Endothelial cell of umbilical vein (primary cell): ENCODE results near the gene ARG2. TPM values are rescaled to one million over a fixed set of nuclear protein-coding genes. Genes with fewer than 3 reads are reported as not detected.

Source experiments
- BruUV-seq: library from RNA; stranded (reverse); fragments of 400-500 nt; replicated peaks from 2 replicates; lab custom pipeline; 2021; lab: Mats Ljungman, UMichigan
- CTCF ChIA-PET: fragments of 300-600, 350-600 bp; sonication (Branson Sonifier 250); formaldehyde crosslinking; loops from one replicate; lab custom pipeline; 2021; ENCODE audit warnings: antibody characterized with exemption, inconsistent platforms; lab: Charles Lee
- POLR2A ChIA-PET: fragments of 300-600, 350-600 bp; sonication (Branson Sonifier 250); formaldehyde crosslinking; loops from one replicate; lab custom pipeline; 2021; ENCODE audit warnings: antibody characterized with exemption, inconsistent platforms; lab: Charles Lee
- DNase-seq: peaks from one replicate; pipeline ENCODE4 v3.0.0-alpha.2; 2011; ENCODE audit warnings: low read depth, low spot score
- FAIRE-seq: peaks from 2 replicates; lab custom pipeline; 2011; peaks lifted over from hg19 to GRCh38; lab: Jason Lieb, UNC
- H2AFZ ChIP-seq: 2 replicates; pipeline ENCODE4 v1.6.0; 2012; ENCODE audit warnings: low read depth, low read length, control low read depth, inconsistent platforms
- H3K27ac ChIP-seq: 2 replicates; pipeline ENCODE4 v1.5.1; 2011; ENCODE audit warnings: low read depth, mild to moderate bottlenecking, control low read depth, low read length, moderate library complexity; ENCODE audit not compliant: insufficient read depth
- H3K27me3 ChIP-seq, 2 experiments: 2 replicates each; pipeline versions ENCODE4 v1.6.0 to v1.6.1; 2011; ENCODE audit warnings: low read length in 2 of 2, mixed read lengths in 1 of 2; ENCODE audit not compliant: control insufficient read depth in 2 of 2, insufficient read depth in 2 of 2
- H3K36me3 ChIP-seq, 2 experiments: 2 replicates in 1 of 2; 3 replicates in 1 of 2; pipeline ENCODE4 v1.5.1; 2011; ENCODE audit warnings: low read length in 2 of 2, mild to moderate bottlenecking in 1 of 2, moderate library complexity in 1 of 2; ENCODE audit not compliant: control insufficient read depth in 2 of 2, insufficient read depth in 2 of 2; ENCODE audit errors: extremely low read depth in 1 of 2
- H3K4me1 ChIP-seq: 3 replicates; pipeline ENCODE4 v1.5.1; 2011; ENCODE audit warnings: mild to moderate bottlenecking, low read length; ENCODE audit not compliant: control insufficient read depth, insufficient read depth; ENCODE audit errors: extremely low read depth
- H3K4me2 ChIP-seq: 2 replicates; pipeline ENCODE4 v1.6.1; 2011; ENCODE audit warnings: low read length, control low read depth, mixed read lengths; ENCODE audit not compliant: insufficient read depth
- H3K4me3 ChIP-seq, 3 experiments: fragments of 200-600 bp in 1 of 3; sonication (generic), shearing (Covaris generic) in 1 of 3; replicated peaks in 1 of 3; 2 replicates each; pipeline ENCODE4 v1.5.1; 2011 to 2016; ENCODE audit warnings: control low read depth in 3 of 3, low read length in 3 of 3, mild to moderate bottlenecking in 2 of 3, inconsistent platforms in 1 of 3, low read depth in 1 of 3, moderate library complexity in 1 of 3; ENCODE audit not compliant: insufficient read depth in 1 of 3
- H3K79me2 ChIP-seq: 2 replicates; pipeline ENCODE4 v1.6.0; 2012; ENCODE audit warnings: low read length, inconsistent platforms; ENCODE audit not compliant: control insufficient read depth, insufficient read depth
- H3K9ac ChIP-seq: replicated peaks from 2 replicates; pipeline ENCODE3; 2011; ENCODE audit warnings: low read length, control low read depth; ENCODE audit not compliant: insufficient read depth; ENCODE audit errors: extremely low read depth
- H3K9me1 ChIP-seq: replicated peaks from 3 replicates; pipeline ENCODE4 v1.6.0; 2011; ENCODE audit warnings: mild to moderate bottlenecking, low read length; ENCODE audit not compliant: control insufficient read depth, insufficient read depth; ENCODE audit errors: extremely low read depth
- H3K9me3 ChIP-seq: replicated peaks from 2 replicates; pipeline ENCODE4 v1.5.1; 2012; ENCODE audit warnings: low read length, inconsistent platforms; ENCODE audit not compliant: control insufficient read depth, insufficient read depth
- H4K20me1 ChIP-seq: replicated peaks from 2 replicates; pipeline ENCODE3; 2011; ENCODE audit warnings: mild to moderate bottlenecking, low read length; ENCODE audit not compliant: control insufficient read depth, insufficient read depth; ENCODE audit errors: extremely low read depth
- EZH2 ChIP-seq: IDR thresholded peaks from 2 replicates; pipeline ENCODE4 v1.6.1; 2012; ENCODE audit warnings: borderline replicate concordance, low read depth, mild to moderate bottlenecking, moderate library complexity, low read length, inconsistent platforms; ENCODE audit not compliant: severe bottlenecking
- FOS ChIP-seq: IDR thresholded peaks from 2 replicates; pipeline ENCODE4 v1.6.1; 2011; ENCODE audit warnings: mild to moderate bottlenecking, low read length, moderate library complexity, borderline replicate concordance; ENCODE audit not compliant: insufficient read depth
- JUN ChIP-seq: IDR thresholded peaks from 2 replicates; pipeline ENCODE4 v1.6.1; 2011; ENCODE audit warnings: borderline replicate concordance, low read depth; ENCODE audit not compliant: insufficient read length, insufficient read depth
- POLR2A ChIP-seq: IDR thresholded peaks from 2 replicates; pipeline ENCODE4 v1.6.1; 2012; ENCODE audit warnings: low read depth, mild to moderate bottlenecking, control low read depth, low read length
- dilution Hi-C: fragments of 300-500 bp; cut with MboI; formaldehyde crosslinking; loops from one replicate; pipeline ENCODE4 v1.15.0; 2019; ENCODE audit warnings: low sequenced_read_pairs; ENCODE audit not compliant: extremely low pct_ligation_motif_present
- intact Hi-C: fragments of 100-400 bp; cut with micrococcal nuclease; formaldehyde crosslinking; loops from one replicate; pipeline ENCODE4 v1.10.0; 2022
- polyA plus RNA-seq, 4 experiments: library from polyadenylated mRNA; depleted of rRNA in 3 of 4; stranded (reverse) in 3 of 4; unstranded in 1 of 4; fragments of >200 nt; gene quantifications; 2 replicates each; pipeline versions ENCODE4 v1.2.1 to v1.2.3, GENCODE V29; 2011 to 2012; ENCODE audit warnings: missing spikeins in 1 of 4
- total RNA-seq: library from RNA; stranded (reverse); gene quantifications from 2 replicates; pipeline ENCODE4 v1.2.3, GENCODE V29; 2021
- TF ChIP-seq, protein P1 (sequence below), 2 donors: IDR thresholded peaks; 1 replicate in 1 of 2; 2 replicates in 1 of 2; pipeline ENCODE4 v1.5.1; 2011; ENCODE audit warnings: low read length in 2 of 2, mild to moderate bottlenecking in 2 of 2, moderate library complexity in 2 of 2, control low read depth in 1 of 2, inconsistent platforms in 1 of 2, low read depth in 1 of 2; ENCODE audit not compliant: insufficient read depth in 1 of 2; ENCODE audit errors: extremely low read depth in 1 of 2

Gene ARG2
- total and polyA plus RNA-seq, 2 donors (not counting 3 experiments of a cell fraction or from before 2014, with no cell fraction given), result 16.6 to 22.5 TPM

DNA sequence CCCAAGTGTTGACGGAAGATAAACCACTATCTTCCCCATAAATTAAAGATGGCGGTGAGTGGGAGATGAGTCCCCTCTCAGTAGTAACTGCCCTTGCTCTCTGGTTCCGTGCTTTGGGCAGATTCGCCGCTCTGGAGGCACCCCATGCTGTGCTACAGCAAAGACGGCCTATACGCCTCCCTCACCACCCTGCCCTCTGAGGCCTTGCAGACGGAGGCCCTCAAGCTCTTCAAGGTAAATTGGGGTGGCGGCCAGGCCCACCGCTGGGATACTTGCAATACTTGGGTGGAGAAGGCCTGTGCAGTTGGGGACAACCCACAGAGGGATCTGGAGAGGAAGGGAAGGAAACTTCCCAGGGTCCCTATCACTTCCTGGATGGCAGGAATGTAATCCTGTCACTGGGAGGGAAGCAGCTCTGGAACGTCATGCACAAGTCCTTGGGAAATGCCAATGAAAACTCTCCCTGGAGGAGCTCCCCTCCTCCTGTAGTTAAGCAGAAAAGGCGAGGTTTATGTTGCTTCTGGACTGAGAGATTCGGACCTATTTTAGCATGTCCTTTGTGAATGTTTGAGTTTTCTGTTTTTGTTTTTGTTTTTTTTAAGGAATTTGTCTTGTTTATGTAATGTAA lies 42.4 kb upstream of the ARG2 start:
- Histone ChIP-seq H3K36me3 (no peaks in the 10 kb centered on the region), H3K9me3 (no peaks in the 10 kb centered on the region), H3K4me1 (no peaks in the 10 kb centered on the region), H3K27ac (no peak overlapping the region), H3K4me2 (no peak overlapping the region), H3K27me3 (peaks cover 0 to 3% of the 10 kb centered on the region in 2 experiments), H3K9me1 (no peaks in the 10 kb centered on the region), H3K9ac (no peak overlapping the region), H3K4me3 (no peak overlapping the region), H3K79me2 (no peaks in the 10 kb centered on the region), H4K20me1 (no peaks in the 10 kb centered on the region), H2AFZ (no peak overlapping the region)
- intact Hi-C loops, result no loop called here
- ChIA-PET POLR2A (no interaction called here), CTCF (interaction anchor here (1.0 to 4.3 kb wide), 9 partner anchors 14 to 152 kb away, joined by 3 to 33 read pairs (median 4); partner anchors contain the start of gene PIGH)
- FAIRE-seq (no peak), DNase-seq (no peak)
- TF ChIP-seq JUN (no peak), POLR2A (no peak), EZH2 (no peak), FOS (no peak)
- TF ChIP-seq, protein P1, sequence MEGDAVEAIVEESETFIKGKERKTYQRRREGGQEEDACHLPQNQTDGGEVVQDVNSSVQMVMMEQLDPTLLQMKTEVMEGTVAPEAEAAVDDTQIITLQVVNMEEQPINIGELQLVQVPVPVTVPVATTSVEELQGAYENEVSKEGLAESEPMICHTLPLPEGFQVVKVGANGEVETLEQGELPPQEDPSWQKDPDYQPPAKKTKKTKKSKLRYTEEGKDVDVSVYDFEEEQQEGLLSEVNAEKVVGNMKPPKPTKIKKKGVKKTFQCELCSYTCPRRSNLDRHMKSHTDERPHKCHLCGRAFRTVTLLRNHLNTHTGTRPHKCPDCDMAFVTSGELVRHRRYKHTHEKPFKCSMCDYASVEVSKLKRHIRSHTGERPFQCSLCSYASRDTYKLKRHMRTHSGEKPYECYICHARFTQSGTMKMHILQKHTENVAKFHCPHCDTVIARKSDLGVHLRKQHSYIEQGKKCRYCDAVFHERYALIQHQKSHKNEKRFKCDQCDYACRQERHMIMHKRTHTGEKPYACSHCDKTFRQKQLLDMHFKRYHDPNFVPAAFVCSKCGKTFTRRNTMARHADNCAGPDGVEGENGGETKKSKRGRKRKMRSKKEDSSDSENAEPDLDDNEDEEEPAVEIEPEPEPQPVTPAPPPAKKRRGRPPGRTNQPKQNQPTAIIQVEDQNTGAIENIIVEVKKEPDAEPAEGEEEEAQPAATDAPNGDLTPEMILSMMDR (IDR thresholded peaks at IDR 0.05; ENCODE audit: extremely low read depth in 1 of 2, insufficient read depth in 1 of 2, low read depth in 1 of 2, low read length in 2 of 2), result no peak
- BruUV-seq, result no TSS peak
- dilution Hi-C loops, result no loop called here
